Testis (tissue), 2 donors: Measurements from ENCODE around the gene RPL22L1.

Source experiments
- CTCF ChIP-seq, 3 experiments: fragments of 450-650 bp in 2 of 3; fragments of 200-600 bp in 1 of 3; sonication (generic) in 1 of 3; IDR thresholded peaks; one replicate each; pipeline ENCODE4 v1.5.1; 2016 to 2019; ENCODE audit warnings: antibody characterized with exemption in 3 of 3, mild to moderate bottlenecking in 2 of 3, moderate library complexity in 1 of 3
- POLR2A ChIP-seq: fragments of 450-650 bp; IDR thresholded peaks from one replicate; pipeline ENCODE4 v1.6.1; 2017; ENCODE audit warnings: antibody characterized with exemption, mild to moderate bottlenecking, moderate library complexity

- TF ChIP-seq CTCF (IDR thresholded peaks at IDR 0.05) (no peak), POLR2A (no peak)
Observed at GRCh38 chr3:170889132-170889531, 19.1 kb upstream of the RPL22L1 start.
